HG02938 (cell line): ENCODE results near the gene BICD2.
"Not testable (repeated sequence)": the region's sequence is repeated elsewhere in the genome, so short reads cannot be mapped to it uniquely, and the experiment has no call there.

ENCODE experiments used
- ATAC-seq: cut with Tn5 transposase; IDR thresholded peaks from one replicate; pipeline ENCODE4 v1.9.1; 2021; ENCODE audit warnings: mild to moderate bottlenecking, moderate library complexity; ENCODE audit not compliant: unreplicated experiment

Gene BICD2

GRCh38 chr9:92771309-92771708, 6.7 kb upstream of the BICD2 start:
- no peak for ATAC-seq

- no peak for ATAC-seq
Measured at GRCh38 chr9:92770360-92770995, 5.8 kb upstream of the BICD2 start.

GRCh38 chr9:92769990-92770359, 5.3 kb upstream of the BICD2 start:
- no peak for ATAC-seq

GRCh38 chr9:92769286-92769685, 4.7 kb upstream of the BICD2 start:
- no peak for ATAC-seq

GRCh38 chr9:92768816-92769215, 4.2 kb upstream of the BICD2 start:
- ATAC-seq, result not testable (repeated sequence)

GRCh38 chr9:92767066-92768054, 2.7 kb upstream of the BICD2 start:
- no peak for ATAC-seq

GRCh38 chr9:92764988-92765936, 629 bp upstream of the BICD2 start:
- peak; percentile 83 for ATAC-seq

- ATAC-seq, result no peak
Measured at GRCh38 chr9:92763721-92764380, 782 bp downstream of the BICD2 start.

- no peak for ATAC-seq
Measured at GRCh38 chr9:92762781-92763708, 1.6 kb downstream of the BICD2 start.

GRCh38 chr9:92762196-92762595, 2.4 kb downstream of the BICD2 start:
- ATAC-seq, result no peak

GRCh38 chr9:92761686-92762085, 2.9 kb downstream of the BICD2 start:
- ATAC-seq, result no peak

- no peak for ATAC-seq
Measured at GRCh38 chr9:92760494-92760893, 4.1 kb downstream of the BICD2 start.

- ATAC-seq, result no peak
Measured at GRCh38 chr9:92760070-92760469, 4.6 kb downstream of the BICD2 start.

GRCh38 chr9:92759446-92759845, 5.2 kb downstream of the BICD2 start:
- no peak for ATAC-seq

- no peak for ATAC-seq
Measured at GRCh38 chr9:92756792-92757191, 7.8 kb downstream of the BICD2 start.

GRCh38 chr9:92754091-92754745, 10.4 kb downstream of the BICD2 start:
- ATAC-seq, result no peak

- ATAC-seq, result no peak
Measured at GRCh38 chr9:92752812-92753404, 11.7 kb downstream of the BICD2 start.

- no peak for ATAC-seq
Measured at GRCh38 chr9:92749934-92750315, 14.7 kb downstream of the BICD2 start.
